Esophagus squamous epithelium (tissue), 5 donors: ENCODE results near the gene WDR33. TPM values are rescaled to one million over a fixed set of nuclear protein-coding genes. Genes with fewer than 3 reads are reported as not detected.

ENCODE experiments used
- DNase-seq: peaks from one replicate; lab custom pipeline; 2025; lab: John Stamatoyannopoulos, UW
- H3K27ac ChIP-seq, 4 donors: fragments of 200-600 bp; sonication (generic); one replicate each; pipeline ENCODE4 v1.5.1; 2016 to 2019; ENCODE audit warnings: mild to moderate bottlenecking in 1 of 4
- H3K27me3 ChIP-seq, 4 donors: fragments of 200-600 bp; sonication (generic); 1 replicate in 3 of 4; 2 replicates in 1 of 4; pipeline versions ENCODE4 v1.5.1 to v1.6.0; 2017 to 2021; ENCODE audit warnings: antibody characterized with exemption in 1 of 4
- H3K36me3 ChIP-seq, 3 donors: fragments of 200-600 bp; sonication (generic); one replicate each; pipeline ENCODE4 v1.5.1; 2016 to 2019
- H3K4me1 ChIP-seq, 3 donors: fragments of 200-600 bp; sonication (generic); one replicate each; pipeline ENCODE4 v1.5.1; 2017 to 2019
- H3K4me3 ChIP-seq, 4 donors: fragments of 200-600 bp; sonication (generic); 1 replicate in 3 of 4; 2 replicates in 1 of 4; pipeline ENCODE4 v1.5.1; 2016 to 2019; ENCODE audit warnings: mild to moderate bottlenecking in 2 of 4, moderate library complexity in 1 of 4
- H3K9me3 ChIP-seq, 3 donors: fragments of 200-600 bp; sonication (generic); one replicate each; pipeline ENCODE4 v1.5.1; 2016 to 2019
- POLR2A ChIP-seq, 4 donors: fragments of 450-650 bp; IDR thresholded peaks; one replicate each; pipeline ENCODE4 v1.6.1; 2017; ENCODE audit warnings: antibody characterized with exemption in 4 of 4, mild to moderate bottlenecking in 4 of 4, moderate library complexity in 3 of 4
- WGBS, 2 donors: methylation state at CpG; one replicate each; pipeline ENCODE4 v1.1.5; 2018; 5-methylcytosine and 5-hydroxymethylcytosine counted together
- intact Hi-C: fragments of 100-400 bp; cut with DNase I; formaldehyde crosslinking; loops from one replicate; pipeline ENCODE4 v1.15.0; 2022
- total RNA-seq, 4 donors: library from RNA; depleted of rRNA; stranded (reverse); fragments of >200 nt; gene quantifications; one replicate each; pipeline ENCODE4 v1.1.0, GENCODE V29; 2016
- TF ChIP-seq, protein P1 (sequence below), 6 experiments: fragments of 450-650 bp in 4 of 6; fragments of 200-600 bp in 2 of 6; sonication (generic) in 2 of 6; IDR thresholded peaks; one replicate each; pipeline ENCODE4 v1.5.1; 2016 to 2019; ENCODE audit warnings: antibody characterized with exemption in 6 of 6, mild to moderate bottlenecking in 4 of 6, moderate library complexity in 4 of 6
- donor health status: DM: yes; HTN: yes; CAD: no.

Gene WDR33
- total RNA-seq, 4 donors from 2014 or later, result 15.6 to 41.8 (median 26.0) TPM

DNA sequence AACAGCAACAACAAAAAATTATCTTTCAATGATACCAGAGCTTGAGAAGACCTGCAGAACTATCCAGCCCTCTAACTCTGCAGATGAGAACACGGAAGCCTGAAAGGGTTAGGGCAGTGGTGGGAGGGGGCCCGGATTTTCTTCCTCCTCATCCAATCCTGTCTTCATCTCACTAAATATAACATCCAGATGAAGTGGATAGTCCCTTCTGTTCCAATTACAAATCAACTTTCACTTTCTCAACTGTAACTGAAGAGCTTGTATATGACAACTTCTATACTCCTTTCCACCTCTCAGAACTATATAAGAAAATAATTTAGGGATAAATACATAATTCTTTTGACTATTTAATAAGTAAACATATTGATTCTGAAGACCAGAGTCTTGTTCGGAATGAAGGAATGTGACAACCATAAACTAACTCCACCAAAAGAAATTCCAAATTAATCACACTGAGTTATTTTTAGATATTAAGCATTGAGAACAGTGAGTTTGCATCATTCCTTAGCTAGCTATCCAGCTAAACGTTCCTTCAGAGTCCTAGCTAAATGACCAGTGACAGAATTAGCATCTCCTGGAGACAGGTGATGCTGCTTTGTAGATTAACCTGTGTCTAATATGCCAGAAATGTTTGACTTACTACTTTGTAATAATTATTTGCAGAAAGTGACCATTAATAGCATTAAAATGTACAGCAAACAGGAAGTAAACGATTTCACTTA, 77.0 kb downstream of the WDR33 start:
- intact Hi-C loops, result no loop called here
- peaks cover 0 to 5% (median 0%) of the 10 kb centered on the region in 3 donors for H3K4me1 ChIP-seq
- TF ChIP-seq POLR2A (IDR thresholded peaks at IDR 0.05), result no peak
- TF ChIP-seq, protein P1, sequence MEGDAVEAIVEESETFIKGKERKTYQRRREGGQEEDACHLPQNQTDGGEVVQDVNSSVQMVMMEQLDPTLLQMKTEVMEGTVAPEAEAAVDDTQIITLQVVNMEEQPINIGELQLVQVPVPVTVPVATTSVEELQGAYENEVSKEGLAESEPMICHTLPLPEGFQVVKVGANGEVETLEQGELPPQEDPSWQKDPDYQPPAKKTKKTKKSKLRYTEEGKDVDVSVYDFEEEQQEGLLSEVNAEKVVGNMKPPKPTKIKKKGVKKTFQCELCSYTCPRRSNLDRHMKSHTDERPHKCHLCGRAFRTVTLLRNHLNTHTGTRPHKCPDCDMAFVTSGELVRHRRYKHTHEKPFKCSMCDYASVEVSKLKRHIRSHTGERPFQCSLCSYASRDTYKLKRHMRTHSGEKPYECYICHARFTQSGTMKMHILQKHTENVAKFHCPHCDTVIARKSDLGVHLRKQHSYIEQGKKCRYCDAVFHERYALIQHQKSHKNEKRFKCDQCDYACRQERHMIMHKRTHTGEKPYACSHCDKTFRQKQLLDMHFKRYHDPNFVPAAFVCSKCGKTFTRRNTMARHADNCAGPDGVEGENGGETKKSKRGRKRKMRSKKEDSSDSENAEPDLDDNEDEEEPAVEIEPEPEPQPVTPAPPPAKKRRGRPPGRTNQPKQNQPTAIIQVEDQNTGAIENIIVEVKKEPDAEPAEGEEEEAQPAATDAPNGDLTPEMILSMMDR (IDR thresholded peaks at IDR 0.05), result no peak
- 59 to 60% methylated on average over 5 of the region's 5 CpGs for WGBS, 2 donors
- H3K27me3 ChIP-seq, result no peaks in the 10 kb centered on the region
- no peak for DNase-seq
- H3K4me3 ChIP-seq, result peak overlapping the region in 2 of 4 donors; percentile 12 to 34
- peak overlapping the region in 1 of 4 donors; percentile 34 for H3K27ac ChIP-seq
- H3K9me3 ChIP-seq, result no peaks in the 10 kb centered on the region
- H3K36me3 ChIP-seq, result peaks cover 0 to 15% (median 0%) of the 10 kb centered on the region in 3 donors

DNA sequence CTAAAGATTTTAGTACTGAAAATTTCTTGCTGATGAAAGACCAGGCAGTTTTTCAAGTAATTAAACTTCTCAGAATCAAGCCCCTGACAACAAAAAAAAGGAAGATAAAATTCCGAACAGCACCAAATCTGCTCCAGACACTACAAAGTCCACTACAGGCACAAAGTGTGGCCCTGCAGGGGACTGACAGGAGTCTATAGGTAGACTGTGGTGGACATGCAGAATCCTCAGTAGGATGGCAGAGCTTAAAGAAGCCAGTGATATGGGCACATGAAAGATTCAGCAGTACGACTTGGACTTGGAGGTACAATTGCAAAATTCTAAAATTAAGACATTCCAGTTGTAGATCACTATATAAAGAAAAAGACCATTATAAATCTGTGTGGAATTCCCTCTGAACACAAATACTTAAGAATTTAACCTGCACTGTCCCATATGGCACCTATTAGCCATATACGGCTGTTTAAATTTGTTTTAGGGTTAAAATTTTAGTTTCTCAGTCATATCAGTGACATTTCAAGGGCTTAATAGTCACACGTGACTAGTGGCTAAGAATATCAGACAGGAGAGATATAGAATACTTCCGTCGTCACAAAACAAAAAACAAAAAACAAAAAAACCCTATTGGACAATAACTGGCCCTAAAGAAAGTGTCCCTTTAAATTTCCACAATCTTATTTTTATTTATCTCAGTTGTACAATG, 77.7 kb downstream of the WDR33 start:
- intact Hi-C loops, result no loop called here
- TF ChIP-seq, protein P1 (IDR thresholded peaks at IDR 0.05), result no peak
- no peak for TF ChIP-seq POLR2A (IDR thresholded peaks at IDR 0.05)
- H3K4me3 ChIP-seq, result peak overlapping the region in 2 of 4 donors; percentile 12 to 34
- no peak overlapping the region for H3K27ac ChIP-seq
- peaks cover 0 to 5% (median 0%) of the 10 kb centered on the region in 3 donors for H3K4me1 ChIP-seq
- peaks cover 0 to 10% (median 0%) of the 10 kb centered on the region in 3 donors for H3K36me3 ChIP-seq
- H3K27me3 ChIP-seq, result no peaks in the 10 kb centered on the region
- WGBS, 2 donors, result 82 to 84% methylated on average over 6 of the region's 6 CpGs
- no peak for DNase-seq
- no peaks in the 10 kb centered on the region for H3K9me3 ChIP-seq

DNA sequence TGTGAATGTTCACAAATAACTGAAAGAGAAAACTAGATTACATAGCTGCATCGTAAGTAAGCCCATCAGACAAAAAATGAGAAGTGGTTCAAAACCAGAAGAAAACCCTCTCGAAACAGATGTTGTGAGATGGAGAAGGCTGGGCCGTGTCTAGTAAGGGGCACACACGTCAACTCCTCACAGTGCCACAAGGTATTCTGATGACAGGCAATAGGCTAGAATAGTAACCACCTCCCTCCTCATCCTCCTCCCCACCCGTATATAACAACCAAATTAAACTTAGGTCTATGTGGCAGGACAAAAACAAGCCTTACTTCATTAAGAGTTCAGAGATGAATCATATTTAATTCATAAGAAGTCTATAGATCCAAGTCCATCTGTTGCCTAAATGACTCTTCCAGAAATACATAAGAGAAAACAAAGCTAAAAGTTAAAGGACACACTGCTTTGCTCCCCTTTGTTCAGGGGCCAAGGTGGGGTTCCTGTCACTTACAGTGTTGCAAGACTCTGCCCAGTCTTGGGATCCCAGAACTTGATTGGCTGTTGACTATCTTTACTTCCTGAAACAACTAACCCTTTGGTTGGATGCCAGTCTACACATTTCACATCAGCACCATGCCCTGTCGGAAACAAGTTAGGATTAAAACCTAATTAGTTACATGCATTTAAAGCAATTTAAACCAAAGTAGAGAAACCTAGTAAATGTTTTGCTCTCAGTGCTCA, 84.7 kb downstream of the WDR33 start:
- intact Hi-C loops, result no loop called here
- TF ChIP-seq, protein P1 (IDR thresholded peaks at IDR 0.05), result no peak
- no peak for TF ChIP-seq POLR2A (IDR thresholded peaks at IDR 0.05)
- no peak overlapping the region for H3K27ac ChIP-seq
- 87 to 91% methylated on average over 6 of the region's 6 CpGs for WGBS, 2 donors
- H3K4me1 ChIP-seq, result peaks cover 0 to 11% (median 3%) of the 10 kb centered on the region in 3 donors
- H3K27me3 ChIP-seq, result no peaks in the 10 kb centered on the region
- H3K4me3 ChIP-seq, result no peak overlapping the region
- H3K36me3 ChIP-seq, result peaks cover 0 to 34% (median 6%) of the 10 kb centered on the region in 3 donors
- no peak for DNase-seq
- no peaks in the 10 kb centered on the region for H3K9me3 ChIP-seq

DNA sequence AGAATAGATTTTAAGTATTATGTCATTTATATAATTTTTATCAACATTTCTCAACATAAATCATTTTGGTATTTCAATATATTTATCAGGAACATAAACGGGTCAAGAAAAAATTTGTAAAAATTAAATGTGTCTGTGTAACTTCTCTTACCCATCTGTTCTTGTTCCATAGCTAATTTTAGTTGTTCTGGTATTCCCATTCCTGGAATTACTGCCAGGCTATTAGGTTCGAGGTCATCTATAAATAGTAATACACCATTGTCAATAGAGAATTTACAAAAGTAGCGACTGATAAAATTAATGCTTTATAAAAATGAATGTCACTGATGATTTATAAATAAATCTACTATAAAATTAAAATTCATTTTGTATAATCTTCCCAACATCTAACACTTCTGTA, 88.2 kb downstream of the WDR33 start:
- 73 to 82% methylated on average over 3 of the region's 3 CpGs for WGBS, 2 donors
- no peak for DNase-seq

More for the DNA sequence above, 88.2 kb downstream of the WDR33 start:
- Histone ChIP-seq H3K27ac (no peak overlapping the region), H3K9me3 (no peaks in the 10 kb centered on the region), H3K4me3 (no peak overlapping the region), H3K27me3 (no peaks in the 10 kb centered on the region), H3K4me1 (peaks cover 0 to 11% (median 3%) of the 10 kb centered on the region in 3 donors), H3K36me3 (peaks cover 5 to 69% (median 24%) of the 10 kb centered on the region in 3 donors)
- intact Hi-C loops, result no loop called here
- TF ChIP-seq, protein P1 (IDR thresholded peaks at IDR 0.05), result no peak
- TF ChIP-seq POLR2A (IDR thresholded peaks at IDR 0.05), result no peak
